DMS53 treated with DMSO at 0.1 percent for 48 hours (cell line): Measurements from ENCODE around the gene GTPBP1.

Experiments used
- DNase-seq: peaks from one replicate; lab custom pipeline; 2025; ENCODE audit not compliant: unreplicated experiment; lab: John Stamatoyannopoulos, UW

The GTPBP1 gene

DNA sequence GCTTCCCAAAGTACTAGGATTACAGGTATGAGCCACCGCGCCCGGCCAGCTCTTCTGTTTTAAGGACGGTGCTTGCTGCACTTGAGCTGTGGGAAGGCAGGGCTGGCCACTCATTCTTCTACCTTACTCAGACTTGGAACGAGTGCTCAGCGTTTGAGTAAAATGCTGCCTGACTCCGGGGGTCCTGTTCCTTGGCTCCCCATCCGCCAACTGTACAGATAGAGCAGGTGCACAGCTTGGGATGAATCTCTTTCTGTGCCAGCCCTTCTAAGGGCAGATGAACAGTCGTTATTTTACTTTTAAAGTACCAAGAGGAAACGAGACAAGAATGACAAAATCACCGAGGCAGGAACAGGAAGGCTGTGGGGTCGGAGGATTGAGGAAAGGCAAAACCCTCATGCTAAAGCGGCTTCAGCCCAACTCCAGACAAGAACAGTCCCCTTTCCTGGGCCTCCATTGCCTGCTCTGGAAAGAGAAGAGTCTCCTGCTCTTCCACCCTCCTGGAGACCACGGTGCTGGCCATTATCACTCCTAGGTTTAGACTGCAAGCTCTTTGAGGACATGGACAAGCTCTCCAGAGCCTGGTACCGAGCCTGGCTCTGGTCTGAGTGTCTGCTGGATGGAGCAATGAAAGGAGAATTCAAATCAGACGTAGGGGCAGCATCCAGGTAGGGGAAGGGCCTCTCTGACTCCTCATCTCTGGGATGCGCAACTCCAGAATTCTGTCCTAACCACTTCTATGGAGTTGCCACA is 51.1 kb downstream of the GTPBP1 start:
- no peak for DNase-seq

- DNase-seq: no peak
Measured at GRCh38 chr22:38757464-38757757, 51.7 kb downstream of the GTPBP1 start.

DNA sequence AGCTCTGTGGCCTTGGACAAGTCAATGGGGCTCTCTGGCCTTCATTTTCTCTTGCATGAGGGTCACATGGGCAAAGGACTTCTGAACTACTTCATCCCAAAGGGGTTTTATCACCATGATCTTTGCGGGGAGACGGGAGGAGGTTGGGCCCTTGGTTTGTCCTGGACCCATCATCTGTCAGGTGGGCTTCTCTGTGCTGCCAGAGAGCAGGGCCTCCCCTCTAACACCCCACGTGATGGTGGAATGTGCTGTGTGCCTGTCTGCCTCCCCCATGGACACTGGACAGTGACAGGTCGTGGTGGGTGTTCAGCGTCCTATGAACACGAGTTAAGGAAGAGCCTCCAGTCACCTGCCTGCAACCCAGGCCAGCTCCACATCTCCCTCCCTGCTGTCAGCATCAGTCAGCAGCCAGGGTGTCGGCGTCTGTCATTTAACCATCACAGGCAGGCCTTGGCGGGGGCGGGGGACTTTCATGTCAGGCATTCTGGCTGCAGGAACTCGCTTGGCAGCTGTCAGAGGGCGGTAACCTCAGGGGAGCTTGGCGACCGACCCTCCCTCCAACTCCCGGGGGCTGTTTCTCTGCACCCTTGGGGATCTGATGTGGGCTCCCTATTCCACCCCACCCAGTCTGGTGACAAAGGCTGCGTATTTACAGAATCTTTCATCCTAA is 52.7 kb downstream of the GTPBP1 start:
- no peak for DNase-seq

DNA sequence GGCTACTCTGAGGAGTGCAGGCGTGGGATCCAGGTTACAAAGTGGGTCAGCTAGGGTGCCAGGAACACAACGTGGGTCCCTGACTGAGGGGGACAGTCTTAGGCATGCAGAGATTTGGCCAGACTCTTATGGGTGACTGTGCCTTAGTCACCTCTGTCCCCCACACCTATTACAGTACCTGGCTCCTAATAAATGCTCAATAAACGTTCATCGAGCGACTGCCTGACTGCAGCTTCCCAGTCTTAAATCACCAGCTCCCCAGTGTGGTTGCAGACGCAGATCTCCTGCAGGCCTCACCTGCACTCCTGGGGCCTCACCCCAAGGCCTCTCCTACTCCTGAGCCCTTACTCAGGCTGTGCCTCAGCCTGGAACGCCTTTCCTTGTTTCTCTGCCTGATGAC is 53.3 kb downstream of the GTPBP1 start:
- DNase-seq: no peak

GRCh38 chr22:38760477-38761201 is 54.9 kb downstream of the GTPBP1 start:
- DNase-seq: peak; percentile 3

DNA sequence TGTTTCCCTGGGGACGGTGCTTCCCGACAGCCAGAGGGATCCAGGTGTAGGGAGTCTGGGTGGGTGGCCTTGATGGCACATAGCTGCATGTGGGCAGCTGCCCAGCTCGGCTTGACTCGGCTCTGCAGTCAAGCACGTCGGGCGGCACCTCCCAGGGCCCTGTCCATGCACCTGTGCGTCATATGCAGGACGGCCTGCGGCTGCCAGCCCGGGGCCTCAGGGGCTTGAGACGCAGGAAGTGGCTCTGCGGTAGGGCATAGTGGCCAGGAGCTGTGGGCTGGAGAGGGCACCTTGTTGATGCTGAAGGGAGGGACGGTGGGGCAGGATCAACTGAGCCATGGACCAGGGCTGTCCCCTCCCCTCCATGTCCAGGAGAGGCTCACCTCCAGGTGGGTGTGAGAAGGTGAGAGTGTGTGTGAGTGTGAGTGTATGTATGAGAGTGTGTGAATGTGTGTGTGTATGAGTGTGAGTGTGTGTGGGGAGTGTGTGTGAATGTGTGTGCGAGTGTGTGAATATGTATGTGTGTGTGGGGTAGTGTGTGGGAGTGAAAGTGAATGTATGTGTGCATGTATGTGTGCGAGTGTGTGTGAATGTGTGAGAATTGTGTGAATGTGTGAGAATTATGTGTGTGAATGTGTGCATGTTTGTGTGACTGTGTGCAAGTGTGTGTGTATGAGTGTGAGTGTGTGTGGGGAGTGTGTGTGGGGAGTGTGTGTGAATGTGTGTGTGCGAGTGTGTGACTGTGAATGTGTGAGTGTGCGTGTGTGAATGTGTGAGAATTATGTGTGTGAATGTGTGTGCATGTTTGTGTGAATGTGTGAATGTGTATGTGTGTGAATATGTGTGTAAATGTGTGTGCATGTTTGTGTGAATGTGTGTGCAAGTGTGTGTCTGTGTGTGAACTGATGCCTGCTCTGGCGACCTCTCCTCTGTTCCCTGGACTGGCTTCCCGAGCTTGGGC is 55.7 kb downstream of the GTPBP1 start:
- peak; percentile 18 for DNase-seq

GRCh38 chr22:38762551-38762983 is 56.8 kb downstream of the GTPBP1 start:
- DNase-seq: no peak

GRCh38 chr22:38766076-38766777 is 60.5 kb downstream of the GTPBP1 start:
- peak; percentile 67 for DNase-seq

DNA sequence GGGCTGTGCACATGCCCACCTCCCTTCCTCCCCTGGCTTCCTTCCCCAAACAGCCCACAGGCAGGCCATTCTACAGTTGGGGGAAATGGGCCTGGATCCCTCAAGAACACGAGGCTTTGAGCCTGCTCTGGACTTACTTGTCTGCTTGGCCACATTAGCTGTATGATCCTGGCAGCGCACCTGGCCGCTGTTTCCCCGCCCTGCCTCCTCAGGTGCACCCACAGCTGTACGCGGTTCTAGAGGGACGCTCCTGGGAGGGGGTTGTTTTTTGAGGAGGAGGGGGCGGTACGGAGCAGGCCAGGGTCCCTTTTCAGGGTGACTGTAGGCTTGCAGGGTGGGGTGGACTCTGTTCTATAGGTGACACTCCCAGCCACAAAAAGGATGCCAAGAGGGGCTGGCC is 61.6 kb downstream of the GTPBP1 start:
- DNase-seq: no peak

DNA sequence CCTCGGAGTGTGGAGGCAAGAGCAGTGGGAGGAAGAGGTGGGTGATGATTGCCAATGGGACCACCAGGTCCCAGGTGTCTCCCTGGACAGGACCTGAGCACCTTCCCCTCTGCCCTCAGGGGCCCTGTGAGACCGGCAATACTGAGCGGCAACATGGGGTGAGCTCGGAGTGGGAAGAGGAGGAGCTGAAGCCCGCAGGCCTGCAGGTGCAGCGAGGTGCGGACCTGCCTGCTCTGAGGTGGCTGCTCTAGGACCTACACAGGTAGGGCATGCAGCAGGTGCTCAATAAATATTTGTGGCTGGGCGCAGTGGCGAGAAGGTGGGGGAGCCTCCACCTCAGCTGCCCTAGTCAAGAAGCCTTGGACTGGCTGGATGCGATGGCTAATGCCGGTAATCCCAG is 62.3 kb downstream of the GTPBP1 start:
- no peak for DNase-seq

- no peak for DNase-seq
Measured at GRCh38 chr22:38770257-38770949, 64.7 kb downstream of the GTPBP1 start.

DNA sequence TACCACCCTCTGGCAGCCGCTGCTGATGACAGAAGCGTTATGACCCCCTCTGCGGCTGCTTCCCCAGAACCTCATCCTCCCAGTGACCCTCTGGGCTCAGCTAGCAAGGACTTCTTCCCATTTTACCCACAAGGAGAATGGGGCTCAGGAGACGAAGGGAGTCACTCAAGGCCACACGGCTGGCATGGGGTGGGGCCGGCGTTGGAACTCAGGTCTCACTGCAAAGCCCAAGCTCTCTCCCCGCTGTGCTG is 66.8 kb downstream of the GTPBP1 start:
- no peak for DNase-seq

DNA sequence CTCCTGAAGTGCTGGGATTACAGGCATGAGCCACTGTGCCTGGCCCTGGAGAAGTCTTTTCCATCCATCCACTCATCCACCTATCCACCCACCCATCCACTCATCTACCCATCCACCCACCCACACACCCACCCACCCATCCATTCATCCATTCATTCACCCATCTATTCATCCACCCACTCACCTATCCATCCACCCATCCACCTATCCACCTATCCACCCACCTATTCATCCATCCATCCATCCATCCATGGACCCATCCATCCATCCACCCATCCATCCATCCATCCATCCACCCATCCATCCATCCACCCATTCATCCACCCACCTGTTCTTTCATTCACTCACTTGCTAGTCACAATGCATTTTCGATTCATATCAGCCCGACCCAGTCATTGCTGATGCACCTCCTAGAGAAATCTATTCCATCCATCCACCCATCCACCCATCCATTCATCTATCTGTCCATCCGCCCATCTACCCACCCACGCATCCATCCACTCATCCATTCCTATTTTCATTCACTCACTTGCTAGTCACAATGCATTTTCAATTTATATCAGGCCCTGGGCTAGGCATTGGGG is 67.7 kb downstream of the GTPBP1 start:
- DNase-seq: no peak

DNA sequence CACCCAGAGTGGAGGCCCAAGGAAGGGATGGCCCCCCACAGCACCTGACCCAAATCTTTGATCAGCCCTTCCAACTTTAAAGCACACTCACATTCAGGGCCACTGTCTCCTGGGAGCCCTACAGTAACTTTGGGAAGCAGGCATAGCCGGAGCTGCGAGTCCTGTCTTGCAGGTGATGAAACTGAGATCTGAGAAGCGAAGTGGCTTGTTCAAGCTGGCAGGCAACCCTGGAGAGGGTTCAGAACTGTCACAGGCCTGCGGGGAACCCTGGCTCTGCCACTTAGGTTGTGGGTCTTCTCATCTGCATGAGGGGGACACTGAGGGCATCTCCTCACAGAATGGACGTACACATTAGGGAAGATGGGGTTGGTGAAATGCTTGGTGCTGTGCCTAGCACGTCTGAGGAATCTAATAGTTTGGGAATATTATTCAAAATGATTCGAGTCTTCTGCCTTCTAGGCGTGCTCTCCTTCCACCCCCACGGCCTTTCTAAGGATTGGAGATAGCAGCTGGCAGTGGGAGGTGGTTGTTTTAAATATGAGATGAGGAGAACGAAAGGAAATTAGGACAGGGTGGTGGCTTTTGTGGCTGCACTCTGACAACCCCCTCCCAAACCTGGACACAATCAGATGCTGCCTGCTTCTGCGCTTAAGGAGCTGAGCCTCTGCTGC is 68.9 kb downstream of the GTPBP1 start:
- DNase-seq: no peak

GRCh38 chr22:38775656-38776055 is 69.9 kb downstream of the GTPBP1 start:
- DNase-seq: no peak

GRCh38 chr22:38776086-38776485 is 70.3 kb downstream of the GTPBP1 start:
- DNase-seq: no peak

DNA sequence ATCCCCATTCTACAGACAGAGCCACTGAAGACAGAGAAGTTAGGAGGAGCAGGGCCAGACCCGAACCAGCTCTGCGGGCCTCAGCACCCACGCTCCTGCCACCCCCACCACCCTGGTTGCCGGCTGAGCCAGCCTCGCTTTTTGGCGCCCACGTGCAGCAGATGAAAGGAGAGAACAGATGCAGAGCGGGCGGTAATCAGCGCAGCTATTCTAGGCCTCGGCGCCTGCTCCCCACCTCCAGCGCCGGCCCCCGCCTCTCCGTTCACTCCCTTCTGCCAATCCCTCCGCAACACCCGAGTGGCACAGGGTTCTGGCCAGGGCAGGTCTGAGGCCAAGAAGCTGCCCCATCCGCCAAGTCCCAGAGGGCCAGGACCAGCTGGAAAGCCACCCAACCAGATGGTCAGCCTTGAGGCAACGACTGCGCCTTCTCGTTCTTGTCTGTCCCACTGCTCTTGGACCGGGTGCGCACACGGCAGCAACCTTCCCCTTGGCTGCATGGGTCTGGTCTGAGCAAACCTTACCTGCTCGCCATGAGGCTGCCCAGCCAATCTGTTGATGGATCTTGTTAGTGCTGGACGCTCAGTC is 71.4 kb downstream of the GTPBP1 start:
- no peak for DNase-seq

- no peak for DNase-seq
Measured at GRCh38 chr22:38781033-38781432, 75.3 kb downstream of the GTPBP1 start.
